Kidney capillary endothelial cell (primary cell): ENCODE results near the gene FPR2.
"Not testable (repeated sequence)": the region's sequence is repeated elsewhere in the genome, so short reads cannot be mapped to it uniquely, and the experiment has no call there.

Source experiments
- DNase-seq: peaks from one replicate; pipeline ENCODE4 v3.0.0-alpha.2; 2018; ENCODE audit warnings: low spot score

FPR2 gene

DNA sequence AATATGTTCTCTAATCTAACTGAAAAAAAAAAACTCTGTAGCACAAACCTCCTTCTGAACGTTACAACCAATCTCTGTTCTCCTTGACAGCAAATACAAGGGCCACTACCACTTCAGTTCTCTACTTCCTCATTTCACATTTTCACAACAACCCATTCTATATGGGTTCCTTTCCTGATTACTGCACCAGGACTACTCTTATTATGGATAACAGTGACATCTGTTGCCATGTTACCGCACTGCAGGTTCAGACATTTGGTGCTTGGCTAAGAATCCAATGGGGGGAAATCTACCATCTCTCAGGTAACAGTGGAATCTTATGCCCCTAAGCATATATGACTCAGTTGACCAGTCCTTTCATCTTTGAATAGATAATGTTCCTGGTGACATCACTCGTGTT lies 22.4 kb downstream of the FPR2 start:
- no peak for DNase-seq

DNA sequence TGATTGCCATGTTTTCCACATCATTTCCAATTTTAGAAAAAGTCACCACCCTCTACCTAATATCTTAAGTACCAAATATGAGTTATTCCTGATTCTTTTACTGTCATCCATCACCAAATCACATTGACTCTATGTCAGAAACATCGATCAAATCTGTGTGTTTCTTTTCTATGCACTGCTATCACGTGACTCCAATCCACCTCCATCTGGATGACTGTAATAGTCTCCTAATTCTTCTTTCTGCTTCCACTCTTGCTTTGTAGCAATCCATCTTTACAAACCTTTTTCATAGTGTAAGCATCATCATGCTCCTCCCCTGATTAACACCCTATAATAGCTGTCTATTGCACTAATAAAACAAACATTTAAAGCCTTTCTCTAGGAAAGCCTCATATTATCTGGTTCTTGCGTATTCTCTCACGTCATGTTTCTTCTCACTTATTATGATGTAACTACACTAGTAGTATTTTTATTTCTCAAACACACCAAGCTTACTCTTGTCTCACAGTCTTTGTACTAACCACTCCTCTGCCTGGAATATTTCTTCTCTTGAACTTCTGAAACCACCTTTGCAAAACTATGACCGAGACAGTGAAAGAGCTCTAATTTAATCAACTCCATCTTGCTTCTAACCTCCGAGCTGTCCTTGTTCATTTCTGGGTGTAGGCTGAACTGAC lies 23.3 kb downstream of the FPR2 start:
- DNase-seq: no peak

DNA sequence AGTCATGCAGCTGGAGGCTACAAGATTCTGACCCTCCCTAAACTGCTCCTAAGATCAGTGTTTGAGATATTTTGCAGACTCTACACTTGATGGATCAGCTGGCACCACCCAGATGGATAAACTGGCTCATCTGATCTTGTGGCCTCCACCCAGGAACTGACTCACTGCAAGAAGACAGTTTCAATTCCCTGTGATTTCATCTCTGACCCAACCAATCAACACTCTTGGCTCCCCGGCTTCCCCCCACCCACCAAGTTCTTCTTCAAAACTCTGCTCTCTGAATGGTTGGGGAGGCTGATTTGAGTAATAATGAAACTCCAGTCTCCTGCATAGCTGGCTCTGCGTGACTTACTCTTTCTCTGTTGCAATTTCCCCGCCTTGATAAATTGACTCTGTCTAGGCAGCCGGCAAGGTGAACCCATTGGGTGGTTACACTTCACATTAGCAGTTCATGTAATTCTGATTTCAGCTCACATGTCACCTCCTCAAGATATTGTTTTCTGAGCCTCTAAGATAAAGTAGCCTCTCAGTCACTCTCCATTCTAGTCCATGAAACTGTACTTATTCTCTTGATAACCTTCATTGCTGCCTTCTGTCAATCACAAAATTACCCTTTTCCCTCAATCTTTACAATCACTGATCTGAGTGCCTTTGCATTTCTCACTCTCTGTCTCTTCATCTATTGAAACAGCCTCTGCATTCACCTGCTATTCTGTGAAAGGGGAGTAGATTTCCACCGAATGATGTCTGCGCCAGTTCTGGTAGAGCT lies 24.1 kb downstream of the FPR2 start:
- no peak for DNase-seq

DNA sequence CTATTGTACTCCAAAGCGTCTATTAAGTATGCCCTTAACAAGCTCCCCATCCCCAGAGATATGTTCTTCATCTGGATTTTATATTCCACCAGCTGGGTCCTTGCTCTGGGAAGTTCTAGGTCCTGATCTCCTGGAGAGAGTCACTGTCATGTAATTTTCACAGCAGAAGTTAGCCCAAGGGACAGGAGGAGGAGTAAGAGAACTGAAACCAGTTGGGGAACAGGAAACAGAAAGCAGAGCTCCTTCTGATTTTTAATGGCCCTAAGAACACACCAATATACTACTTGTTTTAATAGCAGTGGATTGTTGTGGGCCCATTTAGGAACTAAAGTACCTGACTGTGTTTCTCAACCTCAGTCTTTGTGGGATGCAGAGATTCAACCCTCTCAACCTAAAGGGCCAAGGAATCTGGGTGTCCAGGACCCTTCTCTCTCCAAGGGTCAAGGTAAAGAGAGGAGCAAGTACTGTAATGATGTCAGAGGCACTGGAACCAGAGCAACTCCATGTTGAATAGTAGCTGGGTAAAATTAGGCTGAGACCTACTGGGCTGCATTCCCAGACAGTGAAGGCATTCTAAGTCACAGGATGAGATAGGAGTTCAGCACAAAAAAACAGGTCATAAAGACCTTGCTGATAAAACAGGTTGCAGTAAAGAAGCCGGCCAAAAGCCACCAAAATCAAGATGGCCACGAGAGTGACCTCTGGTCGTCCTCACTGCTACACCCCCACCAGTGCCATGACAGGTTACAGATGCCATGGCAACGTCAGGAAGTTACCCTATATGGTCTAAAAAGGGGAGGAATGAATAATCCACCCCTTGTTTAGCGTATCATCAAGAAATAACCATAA lies 25.9 kb downstream of the FPR2 start:
- DNase-seq: no peak

DNA sequence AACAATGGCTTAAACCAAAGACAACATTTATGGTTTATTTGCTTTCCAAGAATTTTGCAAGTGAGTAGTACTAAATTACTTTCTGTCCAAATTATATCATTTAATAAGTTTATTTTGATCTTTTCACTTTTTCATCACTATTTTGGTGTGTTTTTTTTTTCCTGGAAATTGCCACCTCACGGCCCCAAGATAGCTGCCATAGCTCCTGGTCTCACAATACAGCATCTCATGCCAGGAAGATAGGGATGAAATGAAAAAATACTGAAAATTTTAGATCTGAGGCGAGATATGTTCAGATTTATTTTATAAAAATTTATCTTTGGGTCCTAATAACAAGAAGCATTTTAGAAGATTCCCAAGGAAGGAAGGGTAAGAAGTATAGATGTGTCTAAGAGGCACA lies 27.0 kb downstream of the FPR2 start:
- DNase-seq: no peak

DNA sequence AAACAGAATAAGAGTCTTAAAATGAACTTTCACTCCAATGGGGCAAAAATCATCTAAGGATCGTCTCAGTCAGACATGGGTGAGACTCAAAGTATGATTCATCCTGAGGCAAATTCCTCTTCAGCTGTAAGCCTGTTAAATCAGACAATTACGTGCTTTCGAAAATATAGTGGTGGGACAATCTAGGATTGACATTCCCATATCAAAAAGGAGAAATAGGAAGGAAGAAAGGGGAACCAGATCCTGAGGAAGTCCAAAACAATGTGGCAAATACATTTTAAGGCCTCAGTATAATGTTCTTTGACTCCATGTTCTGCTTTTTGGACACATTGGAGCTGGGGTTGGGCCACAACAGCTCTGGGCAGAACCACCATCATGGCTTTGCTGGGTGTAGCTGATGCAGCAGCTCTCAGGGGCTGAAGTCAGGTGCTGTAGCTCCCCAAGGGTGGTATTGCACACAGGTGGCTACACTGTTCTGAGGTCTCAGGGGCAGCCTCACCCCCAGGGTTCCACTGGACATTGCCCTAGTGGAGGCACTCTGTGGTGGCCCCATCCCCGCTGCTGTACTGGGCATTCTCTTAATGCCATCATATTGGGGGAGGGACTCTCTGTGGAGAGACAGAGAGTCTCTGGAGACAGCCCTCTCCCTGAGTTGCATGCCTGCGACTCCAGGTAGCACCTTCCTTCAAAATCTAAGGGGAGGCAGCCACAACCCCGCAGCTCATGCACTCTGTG lies 28.2 kb downstream of the FPR2 start:
- no peak for DNase-seq

DNA sequence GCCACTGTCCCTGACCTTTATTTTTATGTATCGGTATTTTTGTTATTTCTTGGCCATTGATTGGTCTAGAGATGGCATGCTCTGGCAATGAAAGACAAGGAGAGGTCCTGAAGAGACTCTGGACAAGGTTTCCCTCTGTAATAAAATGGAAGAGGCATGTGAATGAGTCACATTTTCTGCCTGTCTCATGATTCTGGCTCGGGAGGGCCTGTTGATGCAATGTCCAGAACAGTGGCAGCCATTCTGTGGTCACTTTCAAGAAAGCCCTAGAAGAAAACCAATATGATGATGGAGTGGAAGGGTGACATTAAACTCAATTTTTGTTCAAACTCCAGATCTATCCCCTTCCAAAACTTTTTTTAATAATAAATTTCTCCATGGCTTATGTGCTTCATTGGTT lies 32.0 kb downstream of the FPR2 start:
- no peak for DNase-seq

DNA sequence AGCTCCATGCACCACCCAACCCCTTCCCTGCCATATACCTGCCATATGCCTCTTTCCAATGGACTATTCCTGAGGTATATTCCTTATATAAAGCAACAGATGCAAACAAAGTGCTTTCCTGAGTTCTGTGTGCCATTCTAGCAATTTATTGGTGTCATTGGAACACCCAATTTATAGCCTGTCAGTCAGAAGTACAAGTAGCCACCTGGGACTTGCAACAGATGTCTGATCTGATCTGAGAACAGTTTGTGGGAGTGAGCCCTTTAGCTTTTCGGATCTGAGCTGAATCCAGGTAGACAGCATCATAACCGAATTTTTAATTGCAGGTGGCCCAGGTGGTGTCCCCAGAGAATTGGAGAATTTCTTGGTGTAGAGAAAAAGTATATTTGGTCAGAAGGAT lies 33.0 kb downstream of the FPR2 start:
- DNase-seq: no peak

DNA sequence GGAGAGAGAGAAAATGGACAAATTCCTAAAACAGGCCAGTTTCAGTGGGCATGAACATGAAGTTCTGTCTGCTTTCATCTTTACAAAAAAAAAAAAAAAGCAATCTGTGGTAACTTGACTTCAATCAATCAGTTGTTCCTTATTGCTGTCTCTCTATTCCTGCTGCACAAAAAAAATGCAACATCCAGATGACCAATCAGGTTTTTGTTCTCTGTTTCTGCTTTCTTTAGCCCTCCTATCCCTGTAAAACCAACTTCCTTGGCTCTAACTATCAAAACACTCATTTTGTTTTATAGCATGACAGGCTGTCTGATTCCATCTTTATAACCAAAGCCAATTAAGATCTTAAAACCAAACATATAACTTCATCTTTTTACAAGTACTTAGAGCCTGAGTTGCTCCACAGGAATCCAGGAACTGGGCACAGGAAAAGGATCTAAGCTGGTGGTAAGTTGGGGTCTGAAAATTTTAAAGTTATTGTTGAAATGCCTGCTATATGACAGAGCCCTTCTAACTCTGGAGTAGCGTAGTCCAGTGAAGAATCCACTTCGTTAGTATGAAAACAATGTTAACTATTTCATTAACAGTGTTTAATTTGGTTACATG lies 34.0 kb downstream of the FPR2 start, which contains the start of gene FPR3:
TSS of gene FPR3 (plus strand) at position 273 of the 606 bp plus-strand sequence. CDS start 28,592 bp downstream, outside the sequence.
- DNase-seq: no peak

DNA sequence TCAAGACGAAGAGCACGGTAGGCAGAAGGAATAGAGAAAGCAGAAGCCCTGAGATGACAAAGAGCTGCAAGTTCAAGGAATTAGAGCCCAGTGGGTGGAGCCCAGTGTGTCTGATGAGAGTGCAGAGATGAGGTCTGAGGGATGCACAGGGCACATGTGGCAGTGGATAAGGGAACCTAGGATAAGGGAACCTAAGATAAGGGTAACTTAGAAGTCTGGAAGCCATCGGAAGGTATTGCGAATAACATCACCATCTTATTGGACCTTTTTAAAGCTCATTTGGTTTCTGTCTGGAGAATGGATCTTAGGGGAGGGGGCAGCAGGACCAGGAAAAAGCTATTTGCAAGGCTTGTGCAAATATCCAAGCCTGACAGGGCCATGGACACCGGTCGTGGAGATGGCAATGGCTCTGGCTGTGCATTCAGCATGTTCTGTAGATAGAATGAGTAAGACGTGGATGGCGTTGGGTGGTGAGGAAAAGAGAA lies 35.3 kb downstream of the FPR2 start:
- DNase-seq: no peak

DNA sequence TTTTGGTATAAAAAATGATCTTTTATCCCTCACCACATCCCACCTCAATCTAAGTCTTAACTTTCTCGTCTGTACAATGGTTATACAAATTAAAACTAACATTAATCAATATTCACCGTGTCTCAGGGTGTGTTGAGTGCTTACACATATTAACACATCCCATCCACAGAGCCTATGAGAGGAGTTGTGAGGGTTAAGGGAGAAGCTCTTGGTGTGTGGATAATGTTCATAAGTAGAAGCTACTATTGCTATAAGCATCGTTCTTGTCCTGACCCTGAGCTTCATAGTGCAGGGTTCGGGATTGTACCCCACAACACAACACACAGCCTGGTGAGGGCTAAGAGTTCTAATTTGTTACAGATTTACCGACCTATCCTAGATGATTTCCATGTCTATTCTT lies 36.5 kb downstream of the FPR2 start:
- no peak for DNase-seq

DNA sequence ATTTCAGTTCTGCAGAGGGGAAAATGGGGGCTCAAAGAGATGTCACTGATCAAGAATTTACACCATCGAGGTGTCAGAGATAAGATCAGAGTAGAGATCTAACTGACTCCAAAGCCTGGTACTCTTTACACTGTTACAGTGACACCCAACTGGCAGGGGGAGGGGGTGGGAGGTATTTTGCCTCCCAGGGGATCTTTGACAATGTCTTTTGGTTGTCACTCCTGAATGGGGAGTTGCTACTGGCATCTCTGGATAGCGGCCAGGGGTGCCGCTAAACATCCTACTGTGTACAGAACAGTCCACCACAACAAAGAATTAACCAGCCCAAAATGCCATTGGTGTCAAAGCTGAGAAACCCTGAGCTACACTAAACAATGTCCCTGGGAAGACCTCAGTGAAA lies 37.1 kb downstream of the FPR2 start:
- DNase-seq: no peak

DNA sequence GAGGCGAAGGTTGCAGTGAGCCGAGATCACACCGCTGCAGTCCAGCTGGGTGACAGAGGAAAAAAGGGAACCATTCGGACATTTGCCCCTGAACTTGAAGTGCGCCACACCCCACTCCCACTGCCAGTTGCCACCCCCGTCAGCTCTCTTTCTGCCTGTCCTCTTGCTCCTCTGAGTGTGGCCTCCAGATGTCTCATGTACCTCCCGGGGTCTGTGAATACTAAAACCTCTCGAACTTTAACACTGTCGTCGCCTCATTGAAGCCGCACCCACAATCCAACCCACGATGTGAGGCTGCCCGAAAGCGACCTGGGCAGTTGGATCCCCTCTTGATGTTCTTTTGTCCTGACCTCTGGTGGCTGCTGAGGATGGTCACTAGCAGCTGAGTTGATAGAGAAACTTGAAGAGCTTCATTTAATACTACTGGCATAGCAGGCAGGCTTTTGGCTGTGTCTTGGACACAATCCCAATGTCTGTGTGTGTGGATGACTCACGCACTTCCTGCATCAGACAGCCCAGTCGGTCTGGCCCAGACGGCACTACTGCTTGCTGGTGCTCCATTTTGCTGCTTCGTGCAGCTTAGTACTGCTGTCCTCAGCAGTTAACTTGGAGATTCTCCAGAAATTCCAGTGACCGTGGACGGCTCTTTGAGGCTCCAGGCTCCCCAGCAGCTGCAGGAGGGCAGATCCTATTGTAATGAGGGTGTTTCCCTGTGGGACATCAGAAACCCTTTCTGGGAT lies 38.2 kb downstream of the FPR2 start:
- peak; percentile 84 for DNase-seq

DNA sequence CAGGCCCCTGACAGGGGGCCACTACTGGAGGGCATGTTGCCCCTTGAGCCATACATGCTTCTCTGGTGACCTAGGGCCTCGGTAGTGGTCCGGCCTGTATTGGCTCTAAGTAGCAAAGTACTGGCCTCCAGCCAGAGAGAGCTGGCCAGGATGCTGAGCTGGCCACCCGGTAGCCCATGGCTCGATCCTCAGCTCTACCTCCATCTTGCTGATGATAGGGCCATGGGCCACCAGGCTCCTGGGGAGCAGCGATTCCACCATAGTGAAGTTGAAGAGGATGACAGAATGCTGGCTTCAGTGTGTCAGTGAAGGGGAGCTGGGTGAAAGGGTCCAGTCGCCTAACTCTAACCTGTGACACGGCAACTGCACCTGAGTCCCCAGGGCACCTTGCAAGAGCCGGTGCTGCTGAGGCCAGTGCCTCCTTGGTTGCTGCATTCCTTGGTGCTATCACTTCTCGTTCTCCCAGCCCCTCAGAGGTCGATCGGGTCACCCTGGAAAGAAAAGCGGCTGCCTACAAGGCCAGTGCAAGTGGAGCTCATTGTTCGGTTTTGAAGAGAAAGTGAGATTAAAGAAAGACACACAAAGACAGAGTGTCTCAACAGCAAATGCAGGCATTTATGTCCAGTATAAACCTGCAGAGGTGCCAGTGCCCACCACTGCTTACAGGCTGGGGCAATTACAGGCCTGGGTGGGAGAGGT lies 38.9 kb downstream of the FPR2 start:
- DNase-seq: no peak

DNA sequence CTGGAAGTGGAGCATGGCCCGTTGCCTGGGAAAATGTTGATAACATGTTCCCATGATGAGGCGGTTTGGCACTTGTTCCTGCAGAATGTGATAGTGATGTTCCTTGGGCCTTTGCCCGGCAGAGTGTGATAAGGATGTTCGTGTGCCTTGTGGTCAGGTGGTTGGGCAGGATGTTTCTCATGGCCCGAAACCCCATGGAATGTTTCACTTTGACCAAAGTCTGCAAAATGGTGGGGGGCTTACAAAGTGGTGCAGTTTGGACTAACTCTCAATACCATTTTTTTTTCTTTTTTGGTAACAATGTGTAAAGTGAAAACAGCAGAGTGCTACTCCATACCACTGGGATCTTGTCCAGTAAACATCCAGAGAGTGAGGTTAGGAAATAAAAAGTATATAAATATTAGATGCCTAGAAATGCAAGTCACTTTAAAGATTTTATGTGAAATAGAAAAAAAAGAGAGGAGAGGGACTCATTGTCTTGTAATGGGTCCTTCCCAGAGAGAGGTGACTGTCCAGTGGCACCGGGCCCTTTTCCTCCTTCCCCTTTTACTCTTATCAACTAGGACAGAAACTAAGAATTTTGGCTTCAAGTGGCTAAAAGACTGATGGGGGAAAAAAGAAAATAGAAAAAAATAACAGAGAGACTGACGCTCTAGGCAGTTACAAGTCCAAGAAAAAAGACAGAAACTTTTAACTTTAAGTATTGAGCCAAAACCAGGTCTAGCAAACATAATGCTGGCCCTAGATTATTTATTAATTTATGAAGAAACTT lies 39.7 kb downstream of the FPR2 start:
- DNase-seq: no peak

DNA sequence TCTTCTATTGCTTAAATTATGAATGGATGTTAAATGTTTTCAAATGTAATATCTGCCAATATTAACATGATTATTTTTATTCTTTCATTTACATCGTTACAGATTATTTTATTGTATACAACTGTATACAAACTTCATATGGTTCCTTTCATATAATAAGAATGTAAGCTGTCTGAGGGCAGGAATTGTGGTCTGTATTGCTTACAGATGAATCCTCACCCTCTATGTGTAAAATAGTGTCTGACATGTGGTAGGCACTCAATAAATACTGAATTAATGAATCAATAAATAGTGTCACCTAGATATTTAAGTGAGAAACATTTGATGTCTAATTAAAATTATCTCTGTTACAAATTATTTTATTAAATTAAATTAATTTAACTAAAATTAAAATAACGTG lies 41.8 kb downstream of the FPR2 start:
- DNase-seq: no peak

DNA sequence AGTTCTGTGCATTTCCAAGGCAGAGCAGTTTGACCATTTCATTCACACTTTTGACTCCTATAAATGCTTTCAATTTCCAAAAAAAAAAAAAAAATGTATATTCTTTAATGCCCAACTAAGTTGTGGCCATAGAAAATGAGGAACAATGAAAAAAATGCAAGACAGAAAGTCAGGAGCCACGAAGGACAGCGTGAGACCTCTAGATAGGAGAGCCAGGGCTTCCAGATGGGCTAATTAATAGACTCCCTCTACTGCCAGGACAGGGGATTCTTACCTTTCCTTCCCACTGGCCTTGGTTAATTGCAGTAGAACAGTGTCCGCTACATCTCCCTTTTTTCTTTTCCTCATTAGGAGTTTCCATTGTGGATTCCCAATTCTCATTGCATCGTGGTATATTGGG lies 42.5 kb downstream of the FPR2 start:
- no peak for DNase-seq

DNA sequence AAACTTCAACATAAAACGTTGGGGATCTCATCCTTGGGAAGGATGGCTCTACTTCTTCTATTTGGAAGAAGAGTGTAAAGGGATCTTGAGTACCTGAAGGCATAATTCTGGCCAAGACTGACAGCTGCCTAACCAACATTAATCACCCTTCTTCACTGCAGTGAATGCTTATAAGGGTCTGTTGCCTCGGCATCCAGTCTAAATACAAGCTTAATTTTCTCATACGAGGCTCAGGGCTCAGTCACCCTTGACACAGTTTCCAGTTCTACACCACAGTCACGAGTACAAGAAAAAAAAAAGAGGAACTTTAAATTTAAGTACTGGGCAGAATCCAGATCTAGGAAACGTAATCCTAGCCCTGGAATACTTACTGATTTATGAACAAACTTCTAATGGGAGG lies 43.0 kb downstream of the FPR2 start:
- DNase-seq: no peak

DNA sequence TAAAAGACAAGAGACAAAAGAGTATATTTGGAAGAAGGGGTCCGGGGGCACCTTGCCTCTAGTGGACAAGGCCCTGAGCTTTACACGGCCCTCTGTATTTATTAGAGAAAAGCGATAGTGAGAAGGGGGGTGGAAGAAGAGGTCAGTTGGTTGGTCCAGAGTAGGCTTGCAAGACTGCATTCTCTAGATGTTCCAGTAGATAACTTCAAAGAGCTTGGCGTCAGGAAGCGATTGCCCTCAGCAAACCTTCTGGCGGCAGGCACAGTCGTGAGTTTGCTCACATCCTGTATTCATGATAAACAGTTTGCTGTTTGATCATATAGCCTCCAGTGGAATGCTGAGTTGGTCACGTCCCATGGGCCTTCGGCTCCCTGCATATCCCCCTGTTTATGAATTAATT lies 43.8 kb downstream of the FPR2 start:
- not testable (repeated sequence) for DNase-seq
